Measurements from ENCODE around the gene GGPS1.

- TF ChIP-seq POLR2A (IDR thresholded peaks at IDR 0.05; ENCODE audit: low read length) (no peak), GATA1 (IDR thresholded peaks at IDR 0.05; ENCODE audit: low read depth, low read length) (no peak)
Observed at GRCh38 chr1:235351898-235352297, 23.5 kb downstream of the GGPS1 start.
